ENCODE measurements around the gene KIF18B.

KIF18B gene

DNA sequence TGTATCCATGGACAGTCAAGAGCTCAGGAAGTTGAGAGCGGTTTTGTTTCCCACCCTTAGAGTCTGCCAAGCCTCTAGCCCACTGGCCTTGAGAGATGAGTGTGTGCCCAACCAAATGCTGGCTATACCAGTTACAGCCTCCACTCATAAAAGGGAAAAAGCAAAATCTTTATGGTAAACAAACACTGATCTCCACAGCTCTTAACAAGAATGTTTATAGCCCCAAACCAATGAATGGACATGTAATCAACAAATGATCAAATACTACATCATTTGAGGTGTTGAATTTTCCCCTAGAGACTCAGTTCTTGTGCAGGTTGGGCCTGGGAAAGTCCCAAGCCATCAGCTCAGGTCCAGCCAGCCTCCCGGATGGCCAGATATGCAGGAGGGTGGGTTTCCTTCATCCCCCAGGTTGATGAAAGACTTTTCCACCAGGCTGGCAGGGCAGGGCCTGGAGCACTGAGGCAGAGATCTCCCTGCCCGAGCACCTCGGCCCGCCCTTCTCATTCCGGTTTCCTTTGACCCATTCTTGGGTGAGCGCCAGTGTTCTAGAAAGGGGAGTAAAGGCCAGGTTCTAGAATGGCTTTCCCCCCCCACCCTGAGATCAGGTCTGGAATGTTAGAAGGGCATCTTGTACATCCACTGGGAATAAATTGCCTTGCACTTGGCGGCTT, 44.4 kb downstream of the KIF18B start:
- no peak for DNase-seq

- no peak for DNase-seq
Measured at GRCh38 chr17:44902135-44902760, 45.3 kb downstream of the KIF18B start.

- no peak for DNase-seq
Measured at GRCh38 chr17:44901411-44901921, 46.1 kb downstream of the KIF18B start.

GRCh38 chr17:44900894-44901293, 46.7 kb downstream of the KIF18B start:
- DNase-seq = no peak

DNA sequence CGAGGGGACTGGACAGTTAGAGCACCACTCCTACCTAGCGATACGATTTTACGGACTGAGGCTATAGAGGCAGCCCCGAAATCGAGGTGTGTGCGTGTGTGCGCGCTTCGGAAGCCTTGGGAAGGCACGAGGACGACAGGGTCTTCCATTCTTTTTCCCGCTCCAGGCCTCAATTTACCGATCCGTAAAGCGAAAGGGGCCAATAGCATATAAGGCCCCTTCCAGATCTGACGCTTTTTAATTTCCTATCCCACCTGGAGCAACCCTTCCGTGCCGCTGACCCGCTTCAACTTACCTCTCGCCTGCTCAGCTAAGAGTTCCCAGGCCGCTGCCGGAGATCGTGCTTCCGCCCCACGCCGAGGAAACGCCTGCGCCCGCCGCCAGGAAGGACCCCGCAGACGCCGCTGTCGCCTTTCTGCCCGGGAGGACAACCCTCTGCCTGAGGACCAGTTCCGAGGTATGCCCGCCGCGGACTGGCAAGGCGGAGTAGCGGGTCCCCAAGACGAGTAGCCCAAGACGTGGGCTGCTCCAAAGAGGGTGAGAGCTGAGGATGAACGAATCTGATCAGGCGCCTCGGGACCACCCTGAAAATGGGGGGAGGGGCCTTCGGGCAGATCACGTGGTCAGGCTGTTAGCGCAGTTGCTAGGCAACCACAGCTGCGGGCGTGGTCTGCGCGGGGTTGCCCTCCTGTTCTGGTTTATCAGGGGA, 48.3 kb downstream of the KIF18B start, which contains the start of gene EFTUD2:
TSS of gene EFTUD2 (minus strand) at position 372 of the 709 bp plus-strand sequence. CDS start 4,924 bp downstream, outside the sequence.
- DNase-seq = peak; percentile 95 to 98

DNA sequence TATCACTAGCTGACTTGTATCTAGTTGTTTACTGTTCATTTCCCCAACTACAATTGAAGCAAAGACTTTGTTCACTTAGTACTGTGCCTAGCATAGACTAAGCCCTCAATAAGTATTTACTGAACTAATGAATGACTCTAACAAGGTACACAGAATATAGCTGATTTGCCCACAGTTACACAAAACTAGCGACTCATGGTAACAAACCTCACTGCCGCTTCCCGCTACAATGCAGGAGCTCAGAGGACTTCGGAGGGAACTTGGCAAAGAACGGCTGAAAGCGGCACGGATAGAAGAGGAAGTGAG, 48.9 kb downstream of the KIF18B start:
- no peak for DNase-seq

GRCh38 chr17:44894642-44895041, 52.9 kb downstream of the KIF18B start:
- DNase-seq = no peak

- no peak for DNase-seq
Measured at GRCh38 chr17:44892250-44892649, 55.3 kb downstream of the KIF18B start.

GRCh38 chr17:44889003-44889402, 58.6 kb downstream of the KIF18B start:
- no peak for DNase-seq

DNA sequence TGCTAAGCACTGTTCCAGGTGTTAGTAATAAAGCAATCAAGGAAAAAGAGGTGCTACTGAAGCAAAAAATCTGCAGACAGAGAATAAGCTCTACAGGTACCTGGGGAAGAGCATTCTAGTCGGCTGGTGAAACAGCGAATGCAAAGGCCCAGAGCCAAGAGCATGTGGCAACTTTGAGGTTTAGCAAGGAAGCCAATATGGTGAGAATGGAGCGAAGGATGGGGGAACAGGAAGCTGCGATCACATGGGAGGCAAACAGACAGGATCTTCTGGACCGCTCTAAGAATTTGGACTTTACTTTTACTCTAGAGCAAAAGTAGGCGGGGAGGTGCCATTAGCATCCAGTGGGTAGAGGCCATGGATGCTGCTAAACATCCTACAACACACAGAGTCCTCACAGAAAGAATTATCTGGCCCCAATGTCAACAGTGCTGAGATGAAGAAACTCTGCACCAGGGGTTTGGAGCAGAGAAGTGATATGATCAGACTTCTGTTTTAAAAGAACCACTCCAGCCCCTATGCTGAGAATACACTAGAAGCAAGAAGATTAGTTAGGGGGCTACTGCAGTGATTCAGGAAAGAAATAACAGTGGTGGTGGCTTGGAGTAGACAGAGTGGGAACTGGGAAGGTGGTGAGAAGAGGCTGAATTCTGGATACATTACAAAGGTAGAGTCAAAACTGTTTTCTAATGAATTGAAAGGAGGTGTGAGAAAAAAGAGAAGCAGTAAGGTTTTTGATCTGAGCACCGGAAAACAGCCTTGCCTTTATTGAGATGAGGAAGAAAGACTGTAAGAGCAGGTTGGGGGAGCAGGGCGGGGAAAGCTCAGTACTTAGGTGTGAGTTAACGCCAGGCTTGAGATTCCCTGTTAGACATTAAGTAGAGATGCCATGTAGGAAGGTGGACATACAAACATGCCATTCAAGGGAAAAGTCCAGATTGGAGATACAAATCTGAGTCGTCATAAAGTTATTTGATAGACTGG, 59.3 kb downstream of the KIF18B start:
- DNase-seq = no peak

- no peak for DNase-seq
Measured at GRCh38 chr17:44887016-44887415, 60.6 kb downstream of the KIF18B start.

DNA sequence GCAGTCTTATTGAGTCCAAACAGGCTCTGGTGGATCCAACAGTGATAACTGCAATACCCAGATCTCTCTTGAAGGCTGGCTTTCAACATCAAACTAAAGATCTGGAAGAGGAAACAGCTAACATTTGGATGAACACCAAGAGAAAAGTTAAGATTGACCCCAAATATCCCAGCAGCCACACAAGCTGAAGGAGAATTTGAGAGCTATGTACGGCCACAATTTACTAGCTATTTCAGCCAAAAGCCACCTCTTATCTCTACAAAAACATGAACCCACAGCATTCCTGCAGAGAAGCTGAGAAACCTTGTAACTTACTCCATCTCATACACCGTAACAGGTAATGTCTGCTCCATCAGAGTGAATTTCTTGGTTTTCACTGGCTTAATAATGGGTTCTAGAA, 62.6 kb downstream of the KIF18B start:
- no peak for DNase-seq

DNA sequence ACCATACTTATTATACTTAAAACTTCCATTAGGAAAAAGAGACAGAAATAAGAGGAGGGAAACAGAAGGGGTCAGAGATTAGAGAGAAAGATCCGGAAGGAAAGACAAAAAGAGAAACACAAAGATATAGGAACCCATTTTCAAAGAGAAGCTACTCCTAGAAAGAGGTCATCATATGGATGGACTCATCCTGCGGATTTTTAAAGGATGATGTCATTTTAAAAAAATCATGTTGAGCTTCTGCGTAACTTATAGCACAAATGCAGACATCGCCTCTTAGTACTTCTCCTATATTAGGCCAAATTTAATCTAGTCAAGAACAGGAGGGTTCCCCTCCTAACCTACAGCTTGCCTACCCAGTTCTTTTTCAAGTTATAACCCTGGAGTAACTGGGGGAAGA, 66.4 kb downstream of the KIF18B start:
- no peak for DNase-seq

DNA sequence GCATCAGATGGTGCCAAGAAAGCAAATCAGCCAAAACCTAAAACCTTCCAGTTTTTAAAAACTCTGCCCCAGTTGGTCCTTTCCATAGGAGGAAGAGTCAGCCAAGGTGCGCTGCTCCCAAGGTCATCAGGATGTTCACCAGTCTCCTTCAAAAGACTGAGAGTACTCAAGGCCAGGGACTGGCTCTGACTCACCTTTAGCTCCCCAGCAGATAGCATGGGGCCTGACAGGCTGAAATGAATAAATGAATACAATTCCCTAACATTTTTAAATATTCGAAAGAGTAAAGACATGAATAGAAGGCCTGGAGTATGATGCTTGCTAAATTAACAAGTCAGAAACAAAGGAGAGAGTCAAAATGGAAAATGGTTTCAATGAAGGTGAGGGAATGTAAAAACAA, 67.5 kb downstream of the KIF18B start:
- no peak for DNase-seq

- no peak for DNase-seq
Measured at GRCh38 chr17:44879376-44879775, 68.2 kb downstream of the KIF18B start.

DNA sequence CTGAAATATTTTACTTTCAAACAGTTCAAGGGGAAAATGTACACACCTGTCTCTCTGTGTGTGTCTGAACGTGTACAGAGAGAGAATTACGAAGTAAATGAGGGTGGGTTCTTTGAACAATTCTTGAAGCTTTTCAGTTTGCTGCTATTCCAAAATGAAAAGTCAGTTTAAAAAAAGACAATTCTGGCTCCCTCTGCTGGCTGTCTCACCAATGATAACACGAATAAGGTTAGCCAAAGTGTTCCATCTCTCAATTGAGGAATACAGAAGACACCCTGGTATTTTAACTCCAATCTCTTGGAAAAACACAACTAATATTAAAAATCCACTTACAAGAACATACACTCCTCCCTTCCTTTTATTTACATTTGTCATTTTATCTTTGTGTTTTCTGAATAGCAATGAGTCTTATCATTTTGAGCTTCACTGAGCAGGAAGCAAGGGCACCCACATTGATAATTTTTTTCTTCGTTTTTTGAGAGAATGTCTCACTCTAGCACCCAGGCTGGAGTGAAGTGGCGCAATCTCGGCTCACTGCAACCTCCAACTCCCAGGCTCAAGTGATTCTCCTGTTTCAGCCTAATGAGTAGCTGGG, 68.8 kb downstream of the KIF18B start:
- DNase-seq = no peak

DNA sequence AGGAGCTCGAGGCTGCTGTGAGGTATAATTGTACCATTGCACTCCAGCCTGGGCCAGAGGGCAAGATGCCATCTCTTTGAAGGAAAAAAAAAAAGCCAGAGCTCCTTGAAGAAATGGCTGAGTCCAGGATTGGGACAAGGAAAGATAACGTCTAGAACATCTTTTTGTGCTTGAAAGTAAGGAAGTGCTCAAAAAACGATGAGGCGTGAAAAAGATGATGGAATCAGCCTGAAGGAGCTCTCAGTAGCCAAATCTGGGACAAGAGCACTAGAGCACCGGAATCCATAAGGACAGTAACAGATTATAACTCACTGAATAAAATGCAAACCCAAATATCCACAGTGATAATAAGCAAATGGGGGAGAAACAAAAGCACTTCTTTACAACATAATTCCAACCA, 70.5 kb downstream of the KIF18B start:
- DNase-seq = no peak

DNA sequence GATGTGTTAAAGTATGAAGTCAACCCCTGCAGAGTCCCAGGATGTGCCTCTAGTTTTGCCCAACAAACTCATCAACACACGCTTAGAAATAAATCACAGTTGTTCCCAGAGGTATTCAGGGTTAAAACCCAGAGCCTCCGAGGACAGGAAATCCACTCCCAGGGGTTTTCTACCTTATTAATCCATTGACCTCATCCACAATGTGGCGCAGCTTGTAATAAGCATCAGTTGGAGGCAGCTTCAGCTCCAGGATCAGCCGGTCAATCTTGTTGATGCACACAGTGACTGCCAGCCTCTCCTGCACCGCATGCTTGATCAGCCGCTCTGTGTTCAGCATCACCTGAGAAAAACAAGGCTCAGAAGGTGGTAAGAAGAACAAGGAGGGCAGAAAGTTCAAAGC, 71.8 kb downstream of the KIF18B start:
- no peak for DNase-seq
